MM.1S (cell line): Measurements from ENCODE around the gene CD80.

Experiments used
- DNase-seq: peaks from one replicate; pipeline ENCODE4 v3.0.0-alpha.2; 2015
- H2AFZ ChIP-seq: fragments of 300-600 bp; sonication (generic); 2 replicates; pipeline ENCODE4 v1.6.0; 2016; ENCODE audit warnings: antibody characterized with exemption, low read length
- H3F3A ChIP-seq: fragments of 300-600 bp; sonication (generic); 2 replicates; pipeline ENCODE4 v1.6.1; 2016; ENCODE audit warnings: mild to moderate bottlenecking, antibody characterized with exemption, low read length, moderate library complexity, mixed read lengths; ENCODE audit not compliant: insufficient read depth
- H3K27ac ChIP-seq: fragments of 300-600 bp; sonication (generic); 2 replicates; pipeline ENCODE4 v1.5.1; 2016; ENCODE audit warnings: mild to moderate bottlenecking, low read length
- H3K27me3 ChIP-seq: fragments of 300-600 bp; sonication (generic); replicated peaks from 2 replicates; pipeline ENCODE4 v1.6.0; 2016; ENCODE audit warnings: low read length; ENCODE audit not compliant: insufficient read depth
- H3K36me3 ChIP-seq: fragments of 300-600 bp; sonication (generic); replicated peaks from 2 replicates; pipeline ENCODE4 v1.6.1; 2016; ENCODE audit warnings: mild to moderate bottlenecking, low read length, mixed read lengths; ENCODE audit not compliant: insufficient read depth
- H3K4me1 ChIP-seq: fragments of 300-600 bp; sonication (generic); 2 replicates; pipeline ENCODE4 v1.6.1; 2016; ENCODE audit warnings: low read length, mixed read lengths
- H3K4me2 ChIP-seq: fragments of 300-600 bp; sonication (generic); 2 replicates; pipeline ENCODE4 v1.6.0; 2016; ENCODE audit warnings: low read depth, low read length
- H3K4me3 ChIP-seq: fragments of 300-600 bp; sonication (generic); 2 replicates; pipeline ENCODE4 v1.5.1; 2016; ENCODE audit warnings: low read length, mixed read lengths
- H3K79me2 ChIP-seq: fragments of 300-600 bp; sonication (generic); 2 replicates; pipeline ENCODE4 v1.6.1; 2016; ENCODE audit warnings: mixed run types, low read length, mixed read lengths
- H3K9ac ChIP-seq: fragments of 300-600 bp; sonication (generic); 2 replicates; pipeline ENCODE4 v1.6.1; 2016; ENCODE audit warnings: low read length, mixed read lengths
- H3K9me2 ChIP-seq: fragments of 300-600 bp; sonication (generic); replicated peaks from 2 replicates; pipeline ENCODE4 v1.6.1; 2016; ENCODE audit warnings: mild to moderate bottlenecking, low read length, mixed read lengths; ENCODE audit not compliant: insufficient read depth
- H3K9me3 ChIP-seq: fragments of 300-600 bp; sonication (generic); replicated peaks from 2 replicates; pipeline ENCODE4 v1.6.1; 2016; ENCODE audit warnings: mild to moderate bottlenecking, low read length, mixed read lengths; ENCODE audit not compliant: insufficient read depth
- H4K20me1 ChIP-seq: fragments of 300-600 bp; sonication (generic); 2 replicates; pipeline ENCODE4 v1.6.1; 2016; ENCODE audit warnings: mild to moderate bottlenecking, low read length, moderate library complexity, mixed read lengths; ENCODE audit not compliant: insufficient read depth
- CTCF ChIP-seq: fragments of 300-600 bp; sonication (generic); IDR thresholded peaks from 2 replicates; pipeline ENCODE4 v1.5.1; 2016; ENCODE audit warnings: antibody characterized with exemption, low read length, mixed read lengths
- EZH2 ChIP-seq: fragments of 300-600 bp; sonication (generic); optimal IDR thresholded peaks from 2 replicates; pipeline ENCODE3; 2017; ENCODE audit warnings: low read depth, mild to moderate bottlenecking, antibody characterized with exemption, low read length, mixed read lengths
- EZH2phosphoT487 ChIP-seq: fragments of 300-600 bp; sonication (generic); IDR thresholded peaks from 2 replicates; pipeline ENCODE4 v1.6.1; 2018; ENCODE audit warnings: antibody characterized with exemption, low read length

The CD80 gene

GRCh38 chr3:119481079-119481478, 78.3 kb downstream of the CD80 start:
- Histone ChIP-seq H3K4me2 (no peak overlapping the region), H3K27me3 (no peaks in the 10 kb centered on the region), H3K9me3 (no peaks in the 10 kb centered on the region), H3K4me1 (no peaks in the 10 kb centered on the region), H3K9ac (no peak overlapping the region), H3F3A (no peaks in the 10 kb centered on the region), H3K4me3 (no peak overlapping the region), H2AFZ (no peak overlapping the region), H3K36me3 (no peaks in the 10 kb centered on the region), H3K79me2 (no peaks in the 10 kb centered on the region), H4K20me1 (no peaks in the 10 kb centered on the region), H3K9me2 (no peaks in the 10 kb centered on the region), H3K27ac (no peak overlapping the region)
- TF ChIP-seq EZH2 (no peak), EZH2phosphoT487 (no peak), CTCF (no peak)
- no peak for DNase-seq
